Measurements from ENCODE around the gene REPS2.

- TF ChIP-seq EZH2 (IDR thresholded peaks at IDR 0.05; ENCODE audit: insufficient read depth, low read length) (no peak), CTCF (IDR thresholded peaks at IDR 0.05; ENCODE audit: insufficient read depth, low read depth, low read length) (no peak)
These were observed 115.6 kb downstream of the REPS2 start for GRCh38 chrX:17062065-17062464.

All from astrocyte (in vitro differentiated cells and primary cell).